Stimulated activated effector memory CD8-positive, alpha-beta T cell treated with anti-CD3 and anti-CD28 coated beads, Interleukin-12 subunit alpha, Interleukin-12 subunit beta, amount 100 ng/mL, for 72 hours (primary cell): ENCODE data around the gene ADCY4.
A peak's percentile ranks its signal among the peaks of the same experiment; 100 is the strongest.
"Not testable (repeated sequence)": the region's sequence is repeated elsewhere in the genome, so short reads cannot be mapped to it uniquely, and the experiment has no call there.

Experiments
- ATAC-seq: fragments of 150-1000 bp; cut with Tn5 transposase; 2 replicates; pipeline ENCODE4 v1.10.0; 2021
- DNase-seq, 2 donors: peaks; one replicate each; pipeline ENCODE4 v3.0.0; 2021 to 2022; ENCODE audit warnings: low spot score in 2 of 2
- H3K27ac Mint-ChIP-seq: one replicate; pipeline ENCODE4 v1.8.0; 2022; ENCODE audit warnings: mild to moderate bottlenecking, mixed read lengths
- H3K36me3 Mint-ChIP-seq: one replicate; pipeline ENCODE4 v1.8.0; 2022; ENCODE audit warnings: mild to moderate bottlenecking, mixed read lengths
- H3K4me1 Mint-ChIP-seq: one replicate; pipeline ENCODE4 v1.8.0; 2022; ENCODE audit warnings: mixed read lengths
- H3K4me3 Mint-ChIP-seq: one replicate; pipeline ENCODE4 v1.8.0; 2022; ENCODE audit warnings: mild to moderate bottlenecking, mixed read lengths
- H3K9me3 Mint-ChIP-seq: one replicate; pipeline ENCODE4 v1.8.0; 2022; ENCODE audit warnings: mixed read lengths

ADCY4 gene

DNA sequence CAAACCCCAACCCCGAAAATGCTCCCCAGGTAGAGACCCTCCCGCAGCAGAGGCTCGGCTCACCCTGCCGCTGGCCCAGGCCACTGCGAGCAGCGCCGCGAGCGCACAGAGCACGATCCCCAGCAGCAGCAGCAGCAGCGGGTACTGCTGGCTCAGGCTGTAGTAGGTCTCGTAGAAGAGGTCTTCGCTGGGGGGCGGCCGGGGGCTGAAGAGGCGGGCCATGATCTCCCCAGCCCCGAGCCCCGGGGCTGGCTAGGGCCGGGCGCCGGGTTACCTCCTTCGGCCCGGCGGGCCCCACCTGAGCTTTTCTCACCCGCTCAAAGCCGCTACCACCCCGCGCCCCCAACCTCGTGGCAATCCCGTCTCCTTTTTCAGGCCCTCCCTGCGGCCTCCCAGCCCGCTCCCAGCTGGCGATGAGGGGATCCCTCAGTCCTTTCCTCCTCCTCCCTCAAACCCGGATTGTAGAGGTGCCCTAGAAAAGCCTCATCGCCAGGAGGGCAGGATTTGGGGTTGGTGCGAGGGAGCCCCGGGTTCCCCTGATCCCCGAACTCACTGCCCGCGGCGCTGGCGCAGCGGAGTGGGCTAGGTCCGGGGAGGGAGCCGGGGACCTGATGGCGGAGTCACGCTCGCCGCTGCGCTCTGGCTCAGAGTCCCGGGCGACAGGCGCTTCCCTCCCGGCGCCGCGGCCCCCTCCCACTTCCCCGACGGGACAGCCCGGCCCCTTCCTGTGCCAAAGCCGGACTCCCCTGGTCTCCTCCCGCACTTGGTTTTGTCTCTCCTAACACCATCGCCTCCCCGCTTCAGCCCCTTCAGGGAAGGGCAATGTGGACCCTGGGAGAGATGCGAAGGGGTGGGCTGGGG lies at the start of gene ADCY4:
TSS of gene ADCY4 (minus strand) at position 641 of the 861 bp plus-strand sequence. CDS start at position 222, 419 bp downstream.
- Mint-ChIP-seq H3K27ac (no peak within 1 kb of the TSS), H3K4me3 (peak within 1 kb of the TSS; percentile 78), H3K9me3 (no peaks in the 10 kb centered on the region), H3K4me1 (peaks cover 65% of the 10 kb centered on the region), H3K36me3 (peaks cover 33% of the 10 kb centered on the region)
- no peak for ATAC-seq
- DNase-seq, result peak in 1 of 2 donors; percentile 66

DNA sequence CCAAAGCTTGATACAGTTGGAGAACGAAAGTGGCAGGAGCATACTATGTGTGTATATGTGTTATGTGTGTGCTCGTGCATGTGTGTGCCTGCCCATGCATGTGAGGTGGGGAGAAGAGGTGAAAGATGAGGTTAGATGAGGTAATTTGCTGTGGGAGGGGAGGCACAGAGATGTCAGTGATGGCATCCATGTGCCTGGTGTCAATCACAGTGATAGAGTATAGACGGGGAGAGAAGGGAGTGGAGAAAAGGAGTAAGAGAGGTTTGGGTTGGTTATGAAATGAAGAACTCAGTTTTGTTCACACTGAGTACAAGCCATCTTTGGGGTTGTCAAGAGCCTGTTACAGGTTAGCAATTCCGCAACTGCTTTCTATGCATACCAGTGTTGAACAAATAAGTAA lies 49.3 kb upstream of the ADCY4 start:
- no peaks in the 10 kb centered on the region for H3K4me1 Mint-ChIP-seq
- no peaks in the 10 kb centered on the region for H3K36me3 Mint-ChIP-seq
- no peak overlapping the region for H3K4me3 Mint-ChIP-seq
- H3K27ac Mint-ChIP-seq, result no peak overlapping the region
- ATAC-seq (no peak), DNase-seq (no peak)
- no peaks in the 10 kb centered on the region for H3K9me3 Mint-ChIP-seq

DNA sequence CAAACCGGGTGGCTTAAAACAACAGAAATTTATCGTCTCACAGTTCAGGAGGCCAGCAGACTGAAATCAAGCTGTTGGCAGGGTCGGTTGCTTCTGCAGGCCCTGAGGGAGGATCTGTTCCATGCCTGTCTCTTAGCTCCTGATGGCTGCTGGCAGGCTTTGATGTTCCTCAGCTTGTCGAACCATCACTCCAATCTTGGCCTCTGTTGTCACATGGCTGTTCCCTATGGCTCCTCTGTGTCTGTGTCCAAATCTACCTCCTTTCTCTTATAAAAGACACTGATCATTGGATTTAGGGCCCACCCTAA lies 47.1 kb upstream of the ADCY4 start:
- no peak overlapping the region for H3K27ac Mint-ChIP-seq
- no peaks in the 10 kb centered on the region for H3K4me1 Mint-ChIP-seq
- ATAC-seq (no peak), DNase-seq (no peak)
- no peak overlapping the region for H3K4me3 Mint-ChIP-seq
- H3K36me3 Mint-ChIP-seq, result no peaks in the 10 kb centered on the region
- H3K9me3 Mint-ChIP-seq, result no peaks in the 10 kb centered on the region

DNA sequence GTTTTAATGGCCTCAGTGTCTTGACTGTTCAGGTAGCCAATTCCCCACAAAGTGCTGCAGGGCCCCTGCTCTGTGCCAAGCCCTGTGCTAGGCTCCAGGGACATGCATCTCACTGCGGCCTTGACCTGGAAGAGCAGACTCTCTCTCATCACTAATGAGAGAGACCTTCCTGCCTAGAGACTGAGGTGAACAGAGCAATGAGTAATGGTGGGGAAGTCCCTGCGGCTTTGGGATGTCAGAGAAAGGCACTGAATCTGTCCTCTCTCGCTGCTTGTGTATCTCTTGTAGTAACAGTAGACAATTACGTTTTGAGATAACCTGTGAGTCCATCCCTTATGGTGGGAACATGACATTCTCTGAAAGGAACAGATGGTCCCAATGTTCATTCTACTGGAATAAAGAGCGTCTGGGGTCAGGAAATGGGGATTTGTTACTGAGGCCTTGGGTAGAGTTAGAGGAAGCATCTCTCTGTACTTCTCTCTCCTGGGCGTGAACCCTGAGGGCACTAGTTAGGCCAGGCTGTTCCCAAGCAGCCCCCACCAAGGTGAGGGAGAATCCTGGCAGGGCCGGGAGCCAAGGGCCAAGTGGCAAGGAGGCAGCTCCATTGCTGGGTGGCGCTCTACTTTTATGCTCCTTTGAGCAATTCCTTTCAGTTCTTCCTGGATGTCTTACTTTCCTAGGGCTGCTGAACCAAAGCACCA lies 46.6 kb upstream of the ADCY4 start:
- no peak overlapping the region for H3K27ac Mint-ChIP-seq
- ATAC-seq, result peak; percentile 78
- H3K4me3 Mint-ChIP-seq, result no peak overlapping the region
- H3K9me3 Mint-ChIP-seq, result no peaks in the 10 kb centered on the region
- no peaks in the 10 kb centered on the region for H3K4me1 Mint-ChIP-seq
- no peaks in the 10 kb centered on the region for H3K36me3 Mint-ChIP-seq
- no peak for DNase-seq

DNA sequence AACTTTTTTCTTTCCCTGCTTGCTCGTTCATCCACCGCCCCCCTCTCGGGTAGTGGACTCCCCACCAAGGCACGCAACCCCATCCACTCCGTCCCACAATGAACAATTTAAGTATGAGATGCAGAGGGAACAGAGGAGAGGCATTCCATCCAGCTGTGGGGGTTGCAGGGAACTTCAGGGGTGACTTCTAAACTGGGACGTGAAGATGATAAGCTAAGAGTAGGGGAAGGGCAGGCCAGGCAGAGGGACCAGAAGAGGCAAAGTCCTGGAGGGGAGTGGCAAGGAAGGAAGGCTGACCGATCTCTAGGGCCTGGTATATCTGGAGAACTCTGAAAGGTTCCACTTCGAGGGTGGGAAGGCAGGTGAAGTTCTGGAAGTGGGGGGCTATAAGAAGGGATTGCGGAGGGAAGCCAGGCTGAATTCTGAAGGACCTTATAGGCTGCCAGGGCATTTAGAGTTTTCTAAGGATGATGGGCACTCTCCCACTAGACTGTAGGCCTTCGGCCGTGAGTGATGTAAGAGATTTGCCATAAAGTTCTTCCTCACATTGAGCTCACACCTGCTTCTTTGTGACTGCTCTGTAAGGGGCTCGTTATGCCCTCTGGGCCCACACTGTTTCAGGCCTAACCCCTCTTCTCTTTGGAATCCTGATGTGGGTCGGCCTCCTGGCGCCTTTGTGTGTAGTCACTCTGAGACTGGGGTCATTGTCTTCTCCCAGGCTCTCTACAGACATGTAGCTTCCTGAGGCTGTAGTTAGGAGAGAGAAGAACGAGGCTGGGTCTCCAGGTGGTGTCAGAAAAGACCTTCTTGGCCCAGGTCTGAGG lies 45.2 kb upstream of the ADCY4 start:
- ATAC-seq, result no peak
- H3K4me1 Mint-ChIP-seq, result no peaks in the 10 kb centered on the region
- H3K36me3 Mint-ChIP-seq, result no peaks in the 10 kb centered on the region
- no peak for DNase-seq
- H3K9me3 Mint-ChIP-seq, result no peaks in the 10 kb centered on the region
- no peak overlapping the region for H3K27ac Mint-ChIP-seq
- H3K4me3 Mint-ChIP-seq, result no peak overlapping the region

DNA sequence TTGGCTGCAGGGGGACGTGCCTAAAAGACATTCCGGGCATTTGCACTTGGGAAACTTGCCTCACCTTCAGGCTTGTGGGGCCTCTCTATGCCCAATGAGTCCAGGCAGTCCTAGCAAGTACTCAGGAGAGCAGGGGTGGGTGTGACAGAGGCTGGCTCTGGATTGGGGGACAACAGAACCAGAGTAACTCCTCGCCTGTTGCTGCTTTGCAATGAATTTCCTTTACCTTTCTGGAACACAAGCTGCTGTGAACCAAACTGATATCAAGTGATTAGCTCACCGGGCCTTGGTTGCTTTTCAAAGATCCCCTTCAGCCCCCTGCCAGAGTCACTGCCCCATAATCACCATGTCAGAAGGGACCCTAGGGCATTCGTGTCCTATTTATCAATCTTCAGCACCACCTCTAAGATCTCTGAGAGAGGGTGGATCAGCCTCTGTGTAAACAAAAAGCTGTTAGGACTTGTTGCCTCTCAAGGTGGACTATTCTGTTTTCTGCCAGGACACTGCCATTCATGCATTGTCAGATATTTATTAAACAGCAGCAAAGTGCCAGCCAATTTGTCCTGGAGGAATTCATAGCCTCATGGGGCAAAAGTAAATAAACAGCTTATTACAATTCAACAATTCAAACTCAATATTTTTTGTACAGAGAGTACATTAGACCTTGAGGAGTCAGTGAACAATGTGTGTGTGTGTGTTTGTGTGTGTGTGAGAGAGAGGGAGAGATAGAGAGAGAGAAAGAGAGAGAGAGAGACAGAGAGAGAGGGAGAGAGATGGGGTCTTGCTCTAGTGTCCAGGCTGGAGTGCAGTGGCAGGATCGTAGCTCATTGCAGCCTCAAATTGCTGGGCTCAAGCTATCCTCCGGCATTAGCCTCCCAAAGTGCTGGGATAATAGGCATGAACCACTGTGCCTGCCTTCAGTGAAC lies 44.4 kb upstream of the ADCY4 start:
- DNase-seq (no peak), ATAC-seq (no peak)
- no peak overlapping the region for H3K4me3 Mint-ChIP-seq
- H3K27ac Mint-ChIP-seq, result no peak overlapping the region
- no peaks in the 10 kb centered on the region for H3K4me1 Mint-ChIP-seq
- H3K36me3 Mint-ChIP-seq, result no peaks in the 10 kb centered on the region
- H3K9me3 Mint-ChIP-seq, result no peaks in the 10 kb centered on the region

DNA sequence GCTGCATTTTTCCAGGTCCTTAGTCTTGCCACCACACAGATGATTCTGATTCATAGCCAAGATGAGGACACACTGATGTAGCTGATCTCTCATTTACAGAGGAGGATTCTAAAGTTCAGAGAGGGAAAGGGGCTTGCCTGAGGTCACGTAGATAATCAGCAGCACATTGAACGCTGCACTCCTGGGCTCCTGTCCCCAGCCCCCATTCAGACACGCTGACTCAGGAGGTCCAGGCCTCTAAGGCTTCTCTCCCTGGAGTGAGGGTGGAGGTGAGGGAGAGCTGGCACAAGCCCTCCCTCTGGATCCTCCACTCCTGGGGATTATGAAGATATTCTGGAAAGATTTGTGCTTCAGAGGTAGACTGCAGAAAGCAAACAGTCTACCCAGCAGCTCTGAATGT lies 43.5 kb upstream of the ADCY4 start:
- no peaks in the 10 kb centered on the region for H3K4me1 Mint-ChIP-seq
- no peak overlapping the region for H3K27ac Mint-ChIP-seq
- no peak overlapping the region for H3K4me3 Mint-ChIP-seq
- DNase-seq (no peak), ATAC-seq (no peak)
- H3K9me3 Mint-ChIP-seq, result no peaks in the 10 kb centered on the region
- no peaks in the 10 kb centered on the region for H3K36me3 Mint-ChIP-seq

DNA sequence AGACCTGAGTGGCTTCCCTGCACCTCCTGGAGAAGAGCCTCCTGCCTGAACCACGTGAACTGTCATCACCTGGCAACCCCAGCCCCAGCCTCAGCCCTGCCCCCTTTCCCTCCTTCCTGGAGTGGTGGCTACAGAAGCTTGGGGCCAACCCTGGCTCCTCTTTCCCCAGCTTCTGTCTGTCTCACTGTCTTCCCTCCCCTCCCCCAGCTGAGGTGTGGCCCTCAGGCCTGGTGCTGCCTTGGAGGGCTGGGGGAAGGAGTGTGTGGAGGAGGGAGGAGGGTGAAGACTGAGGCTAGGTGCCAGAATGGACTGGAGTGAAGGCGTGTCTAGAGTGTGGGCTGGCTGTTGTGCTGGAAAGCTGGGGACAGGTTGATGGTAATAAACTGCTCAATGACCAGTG lies 42.8 kb upstream of the ADCY4 start:
- Mint-ChIP-seq H3K36me3 (no peaks in the 10 kb centered on the region), H3K4me3 (no peak overlapping the region), H3K27ac (no peak overlapping the region), H3K4me1 (no peaks in the 10 kb centered on the region), H3K9me3 (no peaks in the 10 kb centered on the region)
- ATAC-seq, result no peak
- DNase-seq, result no peak

DNA sequence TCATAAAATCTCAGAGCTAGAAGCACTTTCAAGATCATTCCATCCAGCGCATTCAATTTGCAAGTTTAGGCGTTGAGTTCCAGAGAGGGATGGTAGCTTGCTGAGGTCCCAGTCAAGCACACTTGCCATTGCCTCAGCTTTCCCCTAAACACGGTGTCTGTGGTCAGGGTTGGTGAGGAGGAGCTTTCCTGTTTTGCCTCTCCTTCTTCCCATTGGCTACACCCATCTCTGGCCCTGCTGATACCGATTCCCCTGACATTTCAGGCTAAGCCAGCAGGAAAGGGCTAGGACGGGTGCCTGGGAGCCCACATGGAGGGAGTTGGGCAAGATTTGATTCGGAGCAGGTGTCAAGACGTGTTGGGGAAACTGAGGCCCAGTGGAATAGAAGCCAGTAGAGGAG lies 42.3 kb upstream of the ADCY4 start:
- no peak for ATAC-seq

DNA sequence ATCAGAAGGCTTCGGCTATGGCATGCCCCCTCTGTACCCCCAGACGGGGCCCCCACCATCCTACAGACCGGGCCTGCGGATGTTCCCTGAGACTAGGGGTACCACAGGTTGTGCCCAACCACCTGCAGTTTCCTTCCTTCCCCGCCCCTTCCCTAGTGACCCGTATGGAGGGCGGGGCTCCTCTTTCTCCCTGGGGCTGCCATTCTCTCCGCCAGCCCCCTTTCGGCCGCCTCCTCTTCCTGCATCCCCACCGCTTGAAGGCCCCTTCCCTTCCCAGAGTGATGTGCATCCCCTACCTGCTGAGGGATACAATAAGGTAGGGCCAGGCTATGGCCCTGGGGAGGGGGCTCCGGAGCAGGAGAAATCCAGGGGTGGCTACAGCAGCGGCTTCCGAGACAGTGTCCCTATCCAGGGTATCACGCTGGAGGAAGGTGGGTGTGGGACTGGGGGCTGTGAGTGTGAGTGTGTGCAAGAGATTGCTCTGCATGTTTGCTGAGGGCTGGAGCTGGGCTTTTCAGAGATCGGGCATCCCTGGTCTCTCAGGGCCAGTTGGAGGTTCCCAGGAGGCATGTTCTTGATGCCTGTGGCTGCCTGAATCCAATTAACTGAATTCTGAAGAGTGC lies 41.7 kb upstream of the ADCY4 start:
- Mint-ChIP-seq H3K27ac (no peak overlapping the region), H3K9me3 (no peaks in the 10 kb centered on the region)
- ATAC-seq, result no peak

More for the DNA sequence above, 42.3 kb upstream of the ADCY4 start:
- no peak for DNase-seq
- Mint-ChIP-seq H3K4me3 (no peak overlapping the region), H3K9me3 (no peaks in the 10 kb centered on the region), H3K27ac (no peak overlapping the region), H3K36me3 (no peaks in the 10 kb centered on the region), H3K4me1 (no peaks in the 10 kb centered on the region)

DNA sequence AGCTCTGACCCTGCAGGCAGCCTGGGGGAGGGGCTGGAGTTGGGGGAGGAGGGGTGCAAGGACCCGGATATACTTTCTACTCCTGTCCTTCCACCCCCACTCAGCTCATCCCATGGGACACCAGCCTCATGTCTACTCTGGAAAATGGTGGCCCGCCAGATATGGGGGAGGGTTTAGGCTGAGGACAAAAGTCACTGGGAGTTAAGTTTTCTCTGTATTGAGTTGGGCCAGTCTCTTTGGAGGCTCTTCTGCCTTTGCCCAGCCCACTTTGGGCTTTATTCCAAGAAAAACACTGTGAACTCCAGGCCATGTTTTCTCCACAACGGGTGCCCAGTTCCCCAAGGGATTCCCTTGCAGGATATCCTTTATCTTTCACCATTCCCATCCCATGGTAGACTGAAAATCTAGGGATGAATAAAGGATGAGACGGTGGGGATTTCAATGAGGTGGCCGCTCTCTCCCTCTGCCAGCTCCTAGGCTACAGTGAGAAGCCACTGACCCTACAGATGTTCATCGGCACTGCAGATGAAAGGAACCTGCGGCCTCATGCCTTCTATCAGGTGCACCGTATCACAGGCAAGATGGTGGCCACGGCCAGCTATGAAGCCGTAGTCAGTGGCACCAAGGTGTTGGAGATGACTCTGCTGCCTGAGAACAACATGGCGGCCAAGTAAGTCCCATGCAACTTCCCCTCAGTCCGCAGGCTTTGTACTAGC lies 38.0 kb upstream of the ADCY4 start:
- ATAC-seq (no peak), DNase-seq (no peak)
- Mint-ChIP-seq H3K27ac (no peak overlapping the region), H3K9me3 (no peaks in the 10 kb centered on the region), H3K4me3 (no peak overlapping the region), H3K4me1 (peaks cover 6% of the 10 kb centered on the region), H3K36me3 (no peaks in the 10 kb centered on the region)

More for the DNA sequence above, 41.7 kb upstream of the ADCY4 start:
- Mint-ChIP-seq H3K36me3 (no peaks in the 10 kb centered on the region), H3K4me1 (no peaks in the 10 kb centered on the region), H3K4me3 (no peak overlapping the region)
- no peak for DNase-seq

DNA sequence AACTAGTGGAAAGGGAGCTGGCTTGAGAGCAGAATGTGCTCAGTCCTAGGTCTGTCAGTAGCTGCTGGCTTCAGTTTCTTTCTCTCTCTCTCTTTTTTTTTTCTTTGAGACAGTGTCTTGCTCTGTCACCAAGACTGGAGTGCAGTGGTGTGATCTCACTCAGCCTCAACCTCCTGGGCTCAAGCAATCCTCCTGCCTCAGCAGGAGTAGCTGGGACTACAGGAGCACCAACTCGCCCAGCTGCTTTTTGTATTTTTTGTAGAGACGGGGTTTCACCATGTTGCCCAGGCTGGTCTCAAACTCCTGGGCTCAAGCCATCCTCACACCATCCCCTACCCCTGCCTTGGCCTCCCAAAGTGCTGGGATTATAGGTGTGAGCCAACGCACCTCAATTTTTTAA lies 36.7 kb upstream of the ADCY4 start:
- H3K4me3 Mint-ChIP-seq, H3K27ac Mint-ChIP-seq, ATAC-seq, H3K36me3 Mint-ChIP-seq, H3K9me3 Mint-ChIP-seq, DNase-seq: not testable (repeated sequence)
- peaks cover 19% of the 10 kb centered on the region for H3K4me1 Mint-ChIP-seq

DNA sequence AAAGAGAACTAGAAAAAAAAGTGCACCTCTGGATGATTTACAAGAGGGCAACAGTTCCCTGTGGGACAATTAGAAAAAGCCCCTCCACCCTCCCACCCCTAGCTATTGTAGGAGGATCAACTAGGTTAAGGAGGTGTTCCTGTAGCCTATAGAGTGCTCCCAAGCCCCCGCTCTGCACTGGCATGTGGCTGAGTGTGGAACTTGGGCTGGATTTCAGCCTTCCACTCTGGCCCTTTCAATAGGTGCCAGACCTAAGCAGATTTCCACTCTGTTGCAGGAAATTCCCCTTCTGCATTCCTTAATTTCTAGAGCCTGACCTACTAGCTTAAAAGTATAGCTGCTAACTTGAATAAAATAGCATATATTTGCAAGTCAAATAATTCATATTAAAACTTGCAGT lies 35.9 kb upstream of the ADCY4 start:
- DNase-seq (no peak), ATAC-seq (no peak)
- Mint-ChIP-seq H3K27ac (no peak overlapping the region), H3K36me3 (no peaks in the 10 kb centered on the region), H3K4me3 (no peak overlapping the region), H3K4me1 (peaks cover 25% of the 10 kb centered on the region), H3K9me3 (no peaks in the 10 kb centered on the region)
